ENCODE data around the gene RBM38.
A peak's percentile ranks its signal among the peaks of the same experiment; 100 is the strongest.
"Not testable (repeated sequence)": the region's sequence is repeated elsewhere in the genome, so short reads cannot be mapped to it uniquely, and the experiment has no call there.

RBM38 gene

GRCh38 chr20:57412347-57413029, 21.3 kb downstream of the RBM38 start:
- peak in 1 of 10 donors; percentile 26 for DNase-seq
- intact Hi-C loops (cut with DNase I) = no loop called here

GRCh38 chr20:57413986-57414385, 22.8 kb downstream of the RBM38 start:
- intact Hi-C loops (cut with DNase I) = no loop called here
- peak in 1 of 10 donors; percentile 49 for DNase-seq

GRCh38 chr20:57414867-57415592, 23.8 kb downstream of the RBM38 start:
- peak in 1 of 10 donors; percentile 46 for DNase-seq
- intact Hi-C loops (cut with DNase I) = no loop called here

GRCh38 chr20:57415771-57416170, 24.6 kb downstream of the RBM38 start:
- DNase-seq = peak in 1 of 10 donors; percentile 39
- intact Hi-C loops (cut with DNase I) = no loop called here

GRCh38 chr20:57416296-57417022, 25.3 kb downstream of the RBM38 start:
- intact Hi-C loops (cut with DNase I) = no loop called here

GRCh38 chr20:57417051-57417689, 26.0 kb downstream of the RBM38 start:
- intact Hi-C loops (cut with DNase I) = no loop called here
- DNase-seq = no peak

More at GRCh38 chr20:57416296-57417022, 25.3 kb downstream of the RBM38 start:
- DNase-seq = peak in 1 of 10 donors; percentile 71

- intact Hi-C loops (cut with DNase I) = no loop called here
- no peak for DNase-seq
Measured at GRCh38 chr20:57417830-57418780, 26.9 kb downstream of the RBM38 start.

- DNase-seq; intact Hi-C loops (cut with DNase I): not testable (repeated sequence)
Measured at GRCh38 chr20:57419479-57419878, 28.3 kb downstream of the RBM38 start.

GRCh38 chr20:57420571-57421252, 29.5 kb downstream of the RBM38 start:
- no peak for DNase-seq

GRCh38 chr20:57421253-57422220, 30.3 kb downstream of the RBM38 start:
- intact Hi-C loops (cut with DNase I) = no loop called here
- peak in 3 of 10 donors; percentile 32 to 70 (median 66) for DNase-seq

More at GRCh38 chr20:57420571-57421252, 29.5 kb downstream of the RBM38 start:
- intact Hi-C loops (cut with DNase I) = no loop called here

GRCh38 chr20:57422254-57422653, 31.1 kb downstream of the RBM38 start:
- DNase-seq = peak in 2 of 10 donors; percentile 22 to 45
- intact Hi-C loops (cut with DNase I) = no loop called here

GRCh38 chr20:57425150-57426013, 34.2 kb downstream of the RBM38 start:
- peak in 3 of 10 donors; percentile 60 to 68 (median 66) for DNase-seq
- intact Hi-C loops (cut with DNase I) = no loop called here

GRCh38 chr20:57426271-57426689, 35.1 kb downstream of the RBM38 start:
- DNase-seq = peak in 3 of 10 donors; percentile 33 to 65 (median 39)
- intact Hi-C loops (cut with DNase I) = no loop called here

GRCh38 chr20:57426831-57427230, 35.6 kb downstream of the RBM38 start:
- DNase-seq = peak in 3 of 10 donors; percentile 54 to 78 (median 55)
- intact Hi-C loops (cut with DNase I) = no loop called here

- peak; percentile 13 to 92 (median 56) for DNase-seq
- intact Hi-C loops (cut with DNase I) = no loop called here
Measured at GRCh38 chr20:57428324-57429158, 37.3 kb downstream of the RBM38 start.

- DNase-seq = no peak
- intact Hi-C loops (cut with DNase I) = no loop called here
Measured at GRCh38 chr20:57429159-57429496, 37.9 kb downstream of the RBM38 start.
